ENCODE measurements around the gene C19orf47. TPM values are rescaled to one million over a fixed set of nuclear protein-coding genes. Genes with fewer than 3 reads are reported as not detected.

C19orf47 gene
- polyA plus RNA-seq, 4 donors: 9.7 to 16.8 (median 14.1) TPM

DNA sequence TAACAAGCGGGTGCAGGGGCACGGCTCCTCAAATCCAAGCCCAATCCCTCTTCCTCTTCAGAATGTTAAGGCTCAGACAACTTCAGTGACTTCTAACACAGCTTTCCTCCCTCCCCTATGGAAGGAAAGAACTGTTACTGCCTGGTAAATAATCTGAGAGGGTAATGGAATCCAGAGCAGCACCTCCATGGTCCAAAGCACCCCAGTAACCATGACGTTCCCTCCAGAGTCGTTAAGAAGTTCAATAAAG lies 64.0 kb downstream of the C19orf47 start:
- DNase-seq (ENCODE audit: low read depth in 4 of 4, low spot score in 2 of 4): no peak

DNA sequence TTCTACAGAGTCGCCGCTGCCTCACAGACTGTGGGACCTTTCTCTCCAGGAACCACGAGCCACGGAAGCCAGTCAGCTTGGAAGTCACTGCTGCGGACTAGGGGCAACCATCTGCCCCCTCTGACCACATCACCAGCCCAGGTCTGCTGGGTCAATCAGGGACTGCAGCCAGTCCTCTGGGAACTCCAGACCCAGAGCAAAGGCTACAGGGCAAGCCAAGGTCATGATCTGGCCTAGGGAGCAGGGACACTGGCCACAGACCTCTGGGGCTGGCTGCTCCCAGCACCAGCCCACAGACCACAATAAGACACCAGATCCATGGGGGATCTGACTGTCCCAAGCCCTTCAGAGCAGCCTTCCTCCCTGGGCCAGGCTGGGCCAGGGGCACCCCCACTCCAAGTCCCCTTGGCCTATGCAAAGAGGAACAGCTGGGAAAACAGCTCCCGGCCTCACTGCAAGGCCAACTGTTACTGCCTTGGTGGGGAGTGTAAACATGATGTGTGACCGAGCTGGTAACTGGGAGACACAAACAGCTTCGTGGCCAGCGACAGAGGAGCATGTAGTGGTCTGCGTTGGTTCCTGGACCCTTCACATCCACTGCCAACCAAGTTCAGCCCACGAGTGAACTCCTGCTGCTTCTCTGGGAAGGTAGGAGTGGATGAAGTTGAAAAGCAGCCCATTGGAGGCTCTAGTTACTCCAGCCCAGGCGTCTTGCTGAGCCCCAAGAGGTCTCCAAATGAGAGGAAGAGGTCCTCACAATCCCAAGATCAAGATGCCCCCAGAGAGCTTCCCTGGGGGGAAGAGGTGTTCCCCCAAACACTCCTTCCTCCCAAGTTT lies 64.6 kb downstream of the C19orf47 start:
- no peak for DNase-seq (ENCODE audit: low read depth in 4 of 4, low spot score in 2 of 4)

DNA sequence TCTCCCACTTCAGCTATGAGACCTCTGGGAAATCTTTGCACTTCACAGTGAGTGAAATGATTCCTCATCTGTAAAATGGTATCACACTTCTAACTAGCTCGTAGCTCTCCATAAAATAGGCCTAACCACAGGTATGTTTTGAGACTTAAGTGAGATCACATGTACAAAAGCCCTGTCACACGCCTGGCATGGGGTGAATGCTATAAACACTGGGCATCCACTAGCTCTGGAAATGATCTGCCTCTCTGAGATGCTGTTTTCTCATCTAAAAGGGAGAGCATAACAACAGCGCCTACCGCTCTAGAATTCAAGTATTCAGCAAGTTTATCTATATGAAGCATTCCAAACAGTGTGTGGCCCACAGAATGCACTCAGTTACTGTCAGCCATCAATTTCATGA lies 65.3 kb downstream of the C19orf47 start:
- no peak for DNase-seq (ENCODE audit: low read depth in 4 of 4, low spot score in 2 of 4)

DNA sequence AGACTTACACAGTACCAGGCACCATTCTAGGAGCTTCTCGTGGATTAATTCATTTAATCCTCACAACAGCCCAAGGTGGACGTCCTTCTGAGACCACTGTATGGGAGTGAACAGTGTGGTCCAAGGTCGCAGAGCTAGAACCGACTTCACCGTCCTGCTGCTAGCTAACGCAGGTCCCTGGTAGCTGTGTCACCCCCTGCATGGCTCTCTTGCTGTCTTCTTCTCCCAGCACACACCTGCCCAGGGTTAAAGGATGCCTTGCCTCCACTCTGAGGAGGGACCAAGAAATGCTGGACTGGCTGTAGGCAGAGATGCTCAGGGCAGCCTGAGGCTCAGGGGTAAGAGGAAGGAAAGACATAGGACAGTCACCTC lies 66.0 kb downstream of the C19orf47 start:
- no peak for DNase-seq (ENCODE audit: low read depth in 4 of 4, low spot score in 2 of 4)

DNA sequence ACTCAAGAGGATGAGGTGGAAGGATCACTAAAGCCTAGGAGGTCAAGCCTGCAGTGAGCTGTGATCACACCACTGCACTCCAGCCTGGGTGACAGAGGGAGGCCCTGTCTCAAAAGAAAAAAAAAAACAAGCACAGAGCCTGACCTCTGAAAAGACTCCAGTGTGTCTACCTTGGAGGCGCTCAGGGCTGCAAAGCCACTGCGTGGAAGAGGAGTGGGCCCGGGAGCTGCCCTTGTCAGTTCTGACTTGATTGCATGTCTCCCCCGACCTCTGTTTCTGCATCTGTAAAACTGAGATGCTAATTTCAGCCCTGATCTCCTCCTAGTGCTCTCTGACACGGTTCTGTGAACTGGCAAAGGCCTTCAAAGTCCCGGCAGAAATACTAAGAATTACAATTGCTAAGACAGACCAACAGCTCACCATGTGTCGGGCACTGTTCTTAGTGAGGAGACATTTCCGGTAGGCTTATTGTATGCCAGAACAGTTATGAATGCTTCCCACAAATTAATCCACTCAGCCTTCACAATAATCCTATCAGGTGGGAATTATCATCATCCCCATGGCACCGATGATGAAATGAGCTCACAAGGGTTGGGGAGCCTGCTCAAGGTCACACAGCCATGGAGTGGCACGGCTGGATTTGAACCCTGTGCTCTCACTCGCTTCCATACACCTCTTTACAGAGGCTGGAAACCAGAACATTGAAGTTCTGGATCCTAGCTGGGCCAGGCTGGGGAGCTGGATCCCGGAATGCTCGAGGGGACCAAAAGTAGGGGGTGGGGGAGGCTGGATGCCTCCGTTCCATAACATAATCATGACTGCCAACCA lies 66.6 kb downstream of the C19orf47 start:
- no peak for DNase-seq (ENCODE audit: low read depth in 4 of 4, low spot score in 2 of 4)

DNA sequence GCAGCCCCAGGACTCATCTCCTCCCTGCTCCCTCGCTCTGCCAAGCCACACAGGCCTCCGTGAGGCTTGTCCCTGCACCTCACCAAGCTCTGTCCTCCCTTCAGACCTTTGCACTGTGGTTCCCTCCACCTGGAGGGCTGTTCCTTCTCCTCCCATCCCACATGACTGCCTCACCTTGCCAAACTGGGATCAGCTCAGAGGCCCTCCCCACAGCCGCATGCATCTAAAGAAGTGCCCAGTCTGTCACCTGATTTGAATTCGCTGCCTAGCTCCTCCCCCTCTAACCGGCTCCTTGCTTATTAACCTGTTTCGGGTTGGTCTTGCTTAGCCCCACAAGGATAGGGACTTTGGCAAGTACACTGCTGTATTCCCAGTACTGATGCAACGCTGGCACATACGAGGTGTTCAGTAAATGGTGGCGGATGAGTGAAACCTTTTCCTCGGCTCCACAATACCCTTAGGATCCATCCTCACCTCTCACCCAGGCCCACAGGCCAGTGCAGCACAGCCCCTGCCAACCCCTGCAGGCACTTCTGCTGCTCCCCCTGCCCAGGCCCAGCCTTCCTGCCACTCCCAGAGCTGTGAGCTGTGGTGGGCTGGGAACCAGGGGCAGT lies 67.5 kb downstream of the C19orf47 start:
- DNase-seq (ENCODE audit: low read depth in 4 of 4, low spot score in 2 of 4): no peak

DNA sequence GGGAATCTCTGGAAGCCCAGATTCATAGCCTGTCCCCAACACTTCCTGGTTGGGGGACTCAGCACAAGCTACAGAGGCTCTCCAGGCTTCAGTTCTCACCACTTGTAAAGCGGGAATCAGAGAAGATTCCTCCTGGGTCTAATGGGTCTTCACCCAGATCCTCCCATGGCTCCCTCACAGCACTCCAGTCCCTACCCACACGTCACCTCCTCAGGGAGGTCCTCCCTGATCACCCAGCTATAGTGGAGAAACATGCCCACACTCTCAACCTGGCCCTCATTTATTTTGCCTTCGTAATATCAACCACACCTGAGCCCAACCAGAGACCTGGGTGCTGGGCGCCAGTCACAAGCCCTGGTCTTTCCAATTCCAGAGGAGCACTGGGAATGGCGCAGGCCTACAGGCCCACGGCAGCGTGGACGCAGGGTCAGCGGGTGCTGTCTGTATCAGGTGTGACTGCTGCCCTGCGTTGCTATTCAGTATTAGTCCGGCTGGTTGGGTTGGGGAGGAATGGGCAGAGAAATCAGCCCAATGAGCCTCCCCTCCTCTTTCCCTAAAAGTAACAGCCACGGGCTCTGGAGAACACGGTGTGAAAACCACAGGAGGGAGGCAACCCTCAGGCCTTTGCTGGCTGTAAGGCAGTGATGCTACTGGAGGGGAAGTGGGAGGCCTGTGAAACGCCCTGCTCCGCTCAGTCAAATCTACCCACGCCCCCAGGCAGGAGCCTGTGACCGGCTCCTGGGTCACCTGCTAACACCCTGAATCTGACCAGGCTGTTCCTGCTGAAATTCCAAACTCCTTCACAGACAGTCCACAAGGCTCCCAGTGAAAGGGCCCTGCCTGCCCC lies 68.2 kb downstream of the C19orf47 start:
- no peak for DNase-seq (ENCODE audit: low read depth in 4 of 4, low spot score in 2 of 4)

DNA sequence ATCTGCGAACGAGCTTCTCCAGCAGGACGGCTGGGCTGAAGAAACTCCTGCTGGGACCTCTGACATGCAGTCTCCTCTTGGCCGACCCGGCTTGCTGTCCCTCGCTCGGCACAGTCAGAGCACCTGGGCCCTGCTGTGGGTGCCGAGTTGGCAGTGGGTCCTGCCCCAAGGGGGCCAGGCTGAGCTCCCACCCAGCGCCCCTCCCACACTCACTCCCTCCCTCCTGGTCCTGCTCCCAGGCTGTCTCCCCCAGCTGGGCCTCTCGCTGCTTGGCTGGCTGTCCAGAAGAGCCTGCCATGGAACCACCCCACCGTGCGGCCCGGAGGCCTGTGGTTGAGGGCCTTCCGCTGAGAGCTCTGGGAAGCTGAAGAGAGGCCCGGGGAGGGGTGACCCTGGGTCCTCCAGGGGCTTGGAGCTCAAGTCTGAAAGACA lies 69.1 kb downstream of the C19orf47 start:
- peak in 2 of 4 donors; percentile 58 to 67 for DNase-seq (ENCODE audit: low read depth in 4 of 4, low spot score in 2 of 4)

DNA sequence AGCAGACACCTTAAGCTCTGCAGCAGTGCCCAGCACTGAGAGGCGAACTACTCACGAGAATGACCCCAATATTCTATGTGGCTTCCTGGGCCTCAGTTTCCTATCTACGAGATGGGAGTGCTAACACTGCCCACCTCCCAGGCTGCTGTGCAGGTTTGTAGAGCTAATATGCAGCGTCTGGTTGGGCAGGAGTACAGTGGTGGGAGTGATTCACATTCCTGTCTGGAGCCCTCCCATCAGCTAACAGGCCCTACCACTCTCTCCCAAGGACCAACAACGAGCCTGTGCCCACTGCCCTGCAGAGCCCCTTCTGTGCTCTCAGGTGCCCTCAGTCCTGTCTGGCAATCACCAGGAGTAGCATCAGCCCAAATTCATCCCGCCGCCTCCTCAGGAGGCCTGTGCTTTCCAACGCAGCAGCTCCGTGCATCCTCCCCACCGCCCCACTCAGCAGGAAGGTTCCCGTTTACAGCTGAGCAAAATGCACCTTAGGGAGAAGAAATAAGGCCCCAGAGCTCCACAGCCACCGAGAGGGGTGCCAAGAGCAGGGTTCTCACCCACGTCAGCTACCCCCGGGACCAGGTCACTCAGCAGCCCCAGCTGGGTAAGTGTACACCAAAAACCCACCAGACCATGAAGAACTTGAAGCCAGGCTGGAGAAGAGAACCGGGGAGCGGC lies 69.7 kb downstream of the C19orf47 start:
- no peak for DNase-seq (ENCODE audit: low read depth in 4 of 4, low spot score in 2 of 4)

DNA sequence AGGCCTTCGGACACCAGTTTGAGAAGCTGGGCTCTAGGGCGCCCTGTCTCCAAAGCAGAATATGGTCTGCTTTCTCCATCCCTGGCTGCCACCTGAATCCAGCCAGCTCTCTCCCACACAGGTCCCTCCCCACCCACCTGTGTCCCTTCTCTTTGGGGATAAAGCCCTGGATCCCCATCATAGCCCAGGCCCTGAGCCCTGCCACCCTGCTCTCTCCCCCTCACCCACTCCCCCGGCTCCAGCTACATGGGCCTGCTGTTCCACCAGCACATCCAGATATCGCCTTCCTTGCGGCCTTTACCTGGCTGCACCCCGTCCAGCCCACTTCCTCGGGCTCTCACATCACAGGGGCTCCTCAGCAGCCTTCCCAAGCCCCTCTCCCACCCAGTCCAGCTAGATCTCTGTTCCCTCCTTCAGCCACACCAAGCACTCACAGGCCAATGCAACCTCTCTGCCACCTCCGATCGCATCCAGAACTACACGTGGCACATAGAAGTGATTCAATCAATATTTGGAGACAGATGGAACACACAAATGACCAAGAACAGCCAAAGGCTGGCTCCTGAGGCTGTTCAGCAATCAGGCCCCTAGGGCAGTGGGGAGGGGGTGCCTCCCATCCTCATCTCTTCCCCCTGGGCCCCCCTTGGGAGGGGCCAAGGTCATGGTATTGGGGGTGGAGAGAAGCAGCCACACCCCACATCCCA lies 70.7 kb downstream of the C19orf47 start:
- DNase-seq (ENCODE audit: low read depth in 4 of 4, low spot score in 2 of 4): no peak

DNA sequence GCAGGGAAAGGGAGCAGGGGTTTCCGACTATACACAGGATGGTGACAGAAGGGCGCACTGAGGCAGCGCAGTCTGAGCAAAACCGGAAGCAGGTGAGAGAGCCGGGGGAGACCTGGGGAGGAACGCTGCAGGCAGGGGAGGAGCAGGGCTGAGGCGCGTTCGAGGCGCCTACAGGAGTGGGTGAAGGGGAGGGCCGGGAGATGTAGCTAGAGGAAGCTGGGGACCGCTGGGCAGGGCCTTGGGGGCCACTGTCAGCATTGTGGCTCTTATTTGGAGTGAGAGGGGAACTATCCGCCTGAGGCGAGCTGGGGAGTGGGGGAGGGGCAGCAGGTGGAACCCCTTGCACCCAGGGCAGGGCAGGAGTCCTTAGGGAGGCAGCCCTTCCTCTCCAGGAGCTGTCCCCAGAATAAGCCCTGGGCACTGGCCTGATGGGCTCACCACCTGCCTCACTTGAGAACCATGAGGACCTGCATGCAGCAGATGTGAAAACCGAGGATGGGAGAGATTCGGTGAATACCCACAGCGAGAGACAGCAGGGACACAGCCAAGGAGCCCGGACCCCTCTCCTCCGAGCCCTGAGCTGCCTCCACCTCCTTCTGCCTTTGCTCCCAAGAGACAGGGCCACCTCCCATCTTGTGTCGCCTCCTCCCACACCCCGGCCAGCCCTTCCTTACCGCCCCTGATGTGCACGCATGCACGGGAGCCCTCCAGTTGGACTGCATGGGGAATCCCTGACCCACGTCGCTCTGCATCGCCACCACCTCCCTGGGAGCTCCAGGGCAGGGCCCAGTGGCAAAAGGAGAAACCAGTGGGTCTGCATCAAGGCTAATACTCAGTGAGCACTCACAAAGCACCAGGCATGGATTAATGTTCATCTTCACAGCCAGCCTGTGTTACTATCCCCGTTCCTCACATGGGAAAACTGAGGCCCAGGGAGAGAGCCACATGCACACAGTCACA lies 73.3 kb downstream of the C19orf47 start:
- no peak for DNase-seq (ENCODE audit: low read depth in 4 of 4, low spot score in 2 of 4)

DNA sequence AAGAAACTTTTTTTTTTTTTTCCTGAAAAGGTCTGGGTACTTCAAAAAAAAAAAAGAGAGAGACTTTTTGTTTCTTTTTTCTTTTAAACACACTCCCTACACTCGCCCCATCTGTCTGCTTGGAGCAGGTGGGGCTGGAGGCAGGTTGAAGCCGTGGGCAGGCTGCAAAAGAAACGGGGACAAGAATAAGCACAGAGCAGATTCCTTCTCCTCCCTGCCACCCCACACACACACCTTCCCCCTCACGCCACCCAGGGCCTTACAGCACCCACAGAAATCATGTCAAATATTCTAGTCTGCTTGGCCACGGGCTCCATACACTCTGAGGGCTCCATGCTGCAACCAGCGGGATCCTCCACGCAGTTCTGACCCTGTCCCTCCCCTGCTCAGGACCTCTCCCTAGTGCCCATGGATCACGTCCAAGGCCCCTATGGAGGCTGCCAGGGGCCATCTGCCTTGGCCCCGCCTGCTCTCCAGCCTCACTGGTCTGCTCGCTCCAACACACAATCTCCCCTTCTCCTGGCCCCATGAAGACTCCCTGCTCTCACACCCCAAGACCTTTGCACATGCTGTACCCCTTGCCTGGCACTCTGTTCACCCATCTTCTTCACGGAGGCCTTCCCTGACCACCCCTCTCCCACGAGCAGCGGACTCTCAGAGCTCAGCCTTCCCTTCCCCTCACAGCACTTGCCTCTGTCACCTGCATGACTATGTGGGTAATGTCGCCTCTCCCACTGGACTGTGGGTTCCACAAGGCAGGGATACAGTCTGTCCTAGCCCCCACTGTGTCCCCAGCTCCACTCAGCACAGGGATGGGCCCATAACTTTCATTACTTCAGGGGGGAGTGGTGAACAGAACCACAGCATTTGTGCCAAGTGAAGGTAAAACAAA lies 74.5 kb downstream of the C19orf47 start:
- no peak for DNase-seq (ENCODE audit: low read depth in 4 of 4, low spot score in 2 of 4)

DNA sequence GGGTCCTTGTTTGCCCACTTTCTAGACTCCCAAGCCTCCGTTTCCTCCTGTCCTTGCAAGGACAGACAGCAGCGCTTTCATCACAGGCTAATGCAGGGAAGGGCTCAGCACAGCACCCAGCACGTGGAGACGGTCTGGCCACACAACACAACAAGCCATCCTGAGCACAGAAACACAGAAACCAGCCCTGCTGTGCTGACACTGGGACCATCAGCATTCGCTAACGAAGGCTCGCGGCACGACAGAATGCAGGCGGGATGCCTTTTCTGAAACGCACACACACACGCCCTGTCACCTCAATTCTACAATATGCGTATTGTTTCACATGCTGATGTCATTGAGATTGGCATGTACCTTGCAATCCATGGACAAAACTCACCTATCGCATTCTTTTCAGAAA lies 75.9 kb downstream of the C19orf47 start:
- DNase-seq (ENCODE audit: low read depth in 4 of 4, low spot score in 2 of 4): no peak

DNA sequence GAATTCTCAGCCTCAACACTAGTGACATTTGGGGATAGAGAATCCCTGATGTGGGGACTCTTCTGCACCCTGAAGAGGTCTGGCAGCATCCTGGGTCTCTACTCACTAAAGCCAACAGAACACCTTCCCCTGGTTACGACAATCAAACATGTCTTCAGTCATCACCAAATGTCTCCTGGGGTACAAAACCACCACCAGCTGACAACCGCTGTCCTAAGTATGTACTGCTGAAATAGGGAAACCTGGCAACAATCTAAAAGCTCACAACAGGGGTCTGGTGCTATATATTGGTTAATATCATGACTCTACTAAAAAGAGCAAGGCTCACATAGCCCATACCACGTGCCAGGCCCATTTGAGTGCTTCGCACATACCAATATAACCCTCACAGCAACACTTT lies 76.5 kb downstream of the C19orf47 start:
- DNase-seq (ENCODE audit: low read depth in 4 of 4, low spot score in 2 of 4): no peak

DNA sequence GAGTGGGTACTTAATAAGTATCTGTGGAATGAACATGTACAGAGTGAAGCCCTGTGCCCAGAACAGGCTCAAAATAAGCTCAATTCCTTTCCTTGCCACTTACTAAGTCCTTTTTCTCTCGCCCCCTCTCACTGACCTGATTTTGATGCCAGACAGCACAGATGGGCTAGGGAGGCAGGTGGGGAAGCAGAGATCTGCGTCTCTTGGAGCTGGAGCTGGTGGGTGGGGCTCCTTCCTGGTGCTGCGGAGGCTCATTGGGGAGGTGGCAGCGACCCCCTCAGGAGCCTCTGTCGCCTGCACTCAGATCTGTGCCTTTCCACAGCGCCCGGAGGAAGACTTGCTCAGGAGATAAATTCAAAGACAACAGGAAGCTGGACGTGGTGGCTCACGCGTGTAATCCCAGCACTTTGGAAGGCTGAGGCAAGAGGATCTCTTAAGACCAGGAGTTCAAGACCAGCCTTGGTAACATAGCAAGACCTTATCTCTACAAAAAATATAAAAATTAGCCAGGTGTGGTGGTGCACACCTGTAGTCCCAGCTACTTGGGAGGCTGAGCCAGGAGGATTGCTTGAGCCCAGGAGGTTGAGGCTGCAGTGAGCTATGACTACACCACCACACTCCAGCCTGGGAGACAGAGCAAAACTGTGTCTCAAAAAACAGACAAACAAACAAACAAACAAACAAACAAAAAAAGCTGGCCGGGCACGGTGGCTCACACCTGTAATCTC lies 77.7 kb downstream of the C19orf47 start:
- no peak for DNase-seq (ENCODE audit: low read depth in 4 of 4, low spot score in 2 of 4)

All from left renal cortex interstitium (tissue), 4 donors.